ENCODE measurements around the gene SLC35A4.

DNA sequence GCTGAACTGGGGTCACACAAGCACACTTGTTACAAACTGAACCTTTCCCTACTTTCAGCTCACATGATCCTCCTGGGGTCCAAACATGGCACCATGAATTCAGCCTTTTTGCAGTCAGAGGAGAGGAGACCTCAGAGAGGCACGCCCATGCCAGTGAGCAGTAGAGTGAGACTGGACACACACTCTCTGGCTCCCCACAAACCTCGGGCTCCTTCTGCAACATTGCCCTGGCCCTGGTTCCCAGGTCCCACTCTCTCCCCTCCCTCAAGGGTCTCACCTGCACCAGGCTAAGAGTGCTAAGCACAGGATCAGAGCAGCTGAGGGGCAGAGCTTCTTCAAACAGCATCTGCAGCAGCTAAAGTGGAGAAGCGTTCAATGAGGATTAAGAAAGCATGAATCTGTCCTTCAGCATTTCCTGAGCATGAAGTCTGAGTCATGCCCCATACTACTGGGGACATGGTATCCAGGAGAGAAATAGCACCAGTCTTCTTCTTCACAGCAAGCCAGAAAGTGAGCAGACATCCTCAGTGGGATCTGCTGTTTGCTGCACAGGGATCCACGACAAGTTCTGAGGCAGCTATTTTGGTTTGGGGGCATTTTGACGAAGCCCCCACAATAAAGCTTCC lies 27.2 kb downstream of the SLC35A4 start:
- TF ChIP-seq, protein P1, sequence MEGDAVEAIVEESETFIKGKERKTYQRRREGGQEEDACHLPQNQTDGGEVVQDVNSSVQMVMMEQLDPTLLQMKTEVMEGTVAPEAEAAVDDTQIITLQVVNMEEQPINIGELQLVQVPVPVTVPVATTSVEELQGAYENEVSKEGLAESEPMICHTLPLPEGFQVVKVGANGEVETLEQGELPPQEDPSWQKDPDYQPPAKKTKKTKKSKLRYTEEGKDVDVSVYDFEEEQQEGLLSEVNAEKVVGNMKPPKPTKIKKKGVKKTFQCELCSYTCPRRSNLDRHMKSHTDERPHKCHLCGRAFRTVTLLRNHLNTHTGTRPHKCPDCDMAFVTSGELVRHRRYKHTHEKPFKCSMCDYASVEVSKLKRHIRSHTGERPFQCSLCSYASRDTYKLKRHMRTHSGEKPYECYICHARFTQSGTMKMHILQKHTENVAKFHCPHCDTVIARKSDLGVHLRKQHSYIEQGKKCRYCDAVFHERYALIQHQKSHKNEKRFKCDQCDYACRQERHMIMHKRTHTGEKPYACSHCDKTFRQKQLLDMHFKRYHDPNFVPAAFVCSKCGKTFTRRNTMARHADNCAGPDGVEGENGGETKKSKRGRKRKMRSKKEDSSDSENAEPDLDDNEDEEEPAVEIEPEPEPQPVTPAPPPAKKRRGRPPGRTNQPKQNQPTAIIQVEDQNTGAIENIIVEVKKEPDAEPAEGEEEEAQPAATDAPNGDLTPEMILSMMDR (IDR thresholded peaks at IDR 0.05): no peak
- no peak for TF ChIP-seq ZFX (IDR thresholded peaks at IDR 0.05; ENCODE audit: borderline replicate concordance)
